GM23248 (cell line): Measurements from ENCODE around the gene VPS51.

Experiments used
- EZH2 ChIP-seq: fragments of 200-600 bp; sonication (generic); IDR thresholded peaks from 2 replicates; pipeline ENCODE4 v1.6.1; 2018; ENCODE audit warnings: antibody characterized with exemption, mild to moderate bottlenecking; ENCODE audit not compliant: insufficient read depth, poor library complexity, severe bottlenecking
- EZH2phosphoT487 ChIP-seq: fragments of 200-600 bp; sonication (generic); IDR thresholded peaks from 2 replicates; pipeline ENCODE4 v1.6.1; 2018; ENCODE audit warnings: antibody characterized with exemption, moderate library complexity, mild to moderate bottlenecking, low read depth; ENCODE audit not compliant: insufficient read depth

DNA sequence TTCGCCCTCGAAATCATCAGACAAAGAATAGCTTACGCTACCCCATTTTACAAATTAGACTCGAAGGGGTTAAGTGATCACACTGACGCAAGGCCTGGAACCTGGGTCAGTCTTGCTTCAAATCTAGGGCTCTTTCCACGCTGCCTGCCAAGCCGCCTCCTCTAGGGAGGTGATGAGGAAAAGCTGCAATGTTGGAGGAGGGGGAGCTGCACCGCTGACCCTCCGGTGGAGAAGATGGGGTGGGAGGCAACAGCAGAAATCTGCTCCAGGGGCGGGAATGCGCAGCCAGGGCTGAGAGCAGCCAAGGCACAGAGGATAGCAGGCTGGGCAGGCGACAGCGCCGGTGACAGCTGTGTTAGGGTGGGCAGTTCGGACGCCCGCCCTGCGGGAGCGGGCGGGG, 37.7 kb downstream of the VPS51 start:
- no peak for TF ChIP-seq EZH2
- no peak for TF ChIP-seq EZH2phosphoT487
